NCI-H1092 treated with DMSO at 0.1 percent for 48 hours (cell line): ENCODE measurements around the gene ATP10B.
"Not testable (repeated sequence)": the region's sequence is repeated elsewhere in the genome, so short reads cannot be mapped to it uniquely, and the experiment has no call there.

Experiments used
- DNase-seq: peaks from one replicate; lab custom pipeline; 2025; lab: John Stamatoyannopoulos, UW

ATP10B gene

GRCh38 chr5:160831801-160832200 lies 20.2 kb downstream of the ATP10B start:
- no peak for DNase-seq

- no peak for DNase-seq
These were observed 27.6 kb downstream of the ATP10B start for GRCh38 chr5:160824301-160825001.

GRCh38 chr5:160812996-160813395 lies 39.0 kb downstream of the ATP10B start:
- not testable (repeated sequence) for DNase-seq

GRCh38 chr5:160805376-160805775 lies 46.6 kb downstream of the ATP10B start:
- no peak for DNase-seq

GRCh38 chr5:160802592-160802991 lies 49.4 kb downstream of the ATP10B start:
- DNase-seq: no peak

GRCh38 chr5:160800375-160801275 lies 51.4 kb downstream of the ATP10B start:
- no peak for DNase-seq

GRCh38 chr5:160799184-160799583 lies 52.8 kb downstream of the ATP10B start:
- no peak for DNase-seq

- DNase-seq: no peak
These were observed 55.0 kb downstream of the ATP10B start for GRCh38 chr5:160797020-160797419.

- no peak for DNase-seq
These were observed 58.5 kb downstream of the ATP10B start for GRCh38 chr5:160793530-160793899.

- DNase-seq: no peak
These were observed 59.1 kb downstream of the ATP10B start for GRCh38 chr5:160792732-160793529.

GRCh38 chr5:160792281-160792680 lies 59.7 kb downstream of the ATP10B start:
- no peak for DNase-seq

GRCh38 chr5:160789219-160789859 lies 62.7 kb downstream of the ATP10B start:
- DNase-seq: no peak

- DNase-seq: no peak
These were observed 63.8 kb downstream of the ATP10B start for GRCh38 chr5:160788102-160788660.

GRCh38 chr5:160787240-160787639 lies 64.8 kb downstream of the ATP10B start:
- peak; percentile 30 for DNase-seq

- no peak for DNase-seq
These were observed 77.2 kb downstream of the ATP10B start for GRCh38 chr5:160774666-160775315.

- DNase-seq: no peak
These were observed 78.2 kb downstream of the ATP10B start for GRCh38 chr5:160773646-160774410.

- no peak for DNase-seq
These were observed 79.2 kb downstream of the ATP10B start for GRCh38 chr5:160772854-160773253.

- DNase-seq: no peak
These were observed 81.3 kb downstream of the ATP10B start for GRCh38 chr5:160770718-160771117.

- peak; percentile 82 for DNase-seq
These were observed 82.7 kb downstream of the ATP10B start for GRCh38 chr5:160769301-160769700.

GRCh38 chr5:160767062-160767461 lies 84.9 kb downstream of the ATP10B start:
- no peak for DNase-seq
